Posterior cingulate gyrus (tissue), 11 donors: ENCODE results near the gene HELZ.
"Not testable (repeated sequence)": the region's sequence is repeated elsewhere in the genome, so short reads cannot be mapped to it uniquely, and the experiment has no call there.

Experiments used
- DNase-seq, 10 donors: peaks; one replicate each; pipeline versions ENCODE4 v3.0.0 to v3.0.0-alpha.2; 2020 to 2021; ENCODE audit warnings: mixed read lengths in 3 of 10
- intact Hi-C: fragments of 100-400 bp; cut with DNase I; formaldehyde crosslinking; loops from one replicate; pipeline ENCODE4 v1.15.1; 2023

The HELZ gene

DNA sequence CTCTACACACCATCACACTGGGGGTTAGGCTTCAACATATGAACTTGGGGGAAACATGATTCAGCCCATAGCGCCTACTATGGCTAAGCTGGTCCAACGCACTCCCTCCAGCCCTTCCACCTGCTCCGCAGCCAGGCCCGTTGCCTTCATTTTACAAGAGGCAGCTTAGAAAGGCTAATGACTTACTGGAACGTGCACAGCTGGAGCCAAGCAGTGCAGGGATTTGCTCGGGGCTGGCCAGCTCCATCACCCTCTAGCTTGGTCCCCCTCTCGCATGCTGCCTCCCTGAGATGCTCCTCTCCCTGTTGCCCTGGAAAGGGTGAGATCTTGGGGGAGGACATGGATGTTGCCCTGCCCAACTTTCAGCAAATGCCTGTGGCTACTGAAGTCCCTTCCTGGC lies 203.5 kb downstream of the HELZ start:
- intact Hi-C loops, result no loop called here
- DNase-seq, result peak in 2 of 10 donors; percentile 18 to 49

DNA sequence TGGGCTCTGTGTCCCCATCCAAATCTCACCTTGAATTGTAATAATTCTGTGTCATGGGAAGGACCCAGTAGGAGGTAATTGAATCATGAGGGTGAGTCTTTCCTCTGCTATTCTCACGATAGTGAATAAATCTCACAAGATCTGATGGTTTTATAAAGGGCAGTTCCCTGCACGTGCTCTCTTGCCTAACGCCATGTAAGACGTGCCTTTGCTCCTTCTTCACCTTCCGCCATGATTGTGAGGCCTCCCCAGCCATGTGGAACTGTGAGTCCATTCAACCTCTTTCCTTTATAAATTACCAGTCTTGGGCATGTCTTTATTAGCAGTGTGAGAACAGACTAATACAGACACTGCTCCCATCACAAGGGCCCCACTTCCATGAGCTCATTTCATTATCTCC lies 203.9 kb downstream of the HELZ start:
- DNase-seq, result peak in 1 of 10 donors; percentile 5
- intact Hi-C loops, result not testable (repeated sequence)

DNA sequence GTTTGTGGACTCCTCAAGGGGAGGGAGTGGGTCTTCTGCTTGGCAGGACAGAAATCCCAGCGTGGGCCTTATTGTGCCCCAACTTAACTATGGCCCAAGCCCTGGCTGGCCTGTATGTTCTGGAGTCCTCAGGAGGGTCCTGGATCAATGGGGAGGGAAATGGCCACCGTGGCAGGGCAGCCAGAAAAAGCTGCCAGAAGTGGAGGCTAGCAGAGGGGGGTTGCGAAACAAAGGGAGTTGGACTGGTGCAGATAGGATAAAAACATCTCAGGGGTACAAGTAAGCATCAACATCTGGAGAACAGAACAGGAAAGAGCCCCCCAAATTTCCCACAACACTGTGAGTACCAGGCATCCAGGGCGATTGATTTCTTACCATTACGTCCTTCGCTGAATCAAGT lies 204.3 kb downstream of the HELZ start:
- peak in 2 of 10 donors; percentile 8 to 20 for DNase-seq
- intact Hi-C loops, result no loop called here

DNA sequence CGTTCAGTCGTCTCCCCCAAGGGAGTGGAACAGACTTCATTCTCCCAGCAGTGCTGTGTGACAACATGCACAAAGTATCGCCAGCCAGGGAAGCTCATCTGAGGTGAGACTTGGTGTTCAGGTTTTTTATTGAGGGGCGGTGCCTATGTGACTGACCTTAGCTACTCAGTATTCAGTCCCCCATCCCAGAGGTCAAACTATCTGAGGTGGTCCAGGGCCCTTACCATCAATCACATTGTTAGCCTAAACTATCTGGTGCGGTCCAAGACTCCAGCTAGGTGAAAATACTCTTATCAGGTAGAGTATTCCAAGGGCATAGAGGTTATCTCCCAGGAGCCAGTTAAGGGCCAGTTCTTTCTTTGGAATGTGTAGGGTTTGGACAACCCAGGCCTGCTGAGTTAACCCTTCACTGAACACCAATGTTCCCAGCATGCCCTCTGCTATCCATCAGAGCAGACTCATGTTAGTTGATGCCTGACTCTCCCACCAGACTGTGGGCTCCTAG lies 206.1 kb downstream of the HELZ start:
- intact Hi-C loops, result no loop called here
- DNase-seq, result peak in 2 of 10 donors; percentile 7 to 15

DNA sequence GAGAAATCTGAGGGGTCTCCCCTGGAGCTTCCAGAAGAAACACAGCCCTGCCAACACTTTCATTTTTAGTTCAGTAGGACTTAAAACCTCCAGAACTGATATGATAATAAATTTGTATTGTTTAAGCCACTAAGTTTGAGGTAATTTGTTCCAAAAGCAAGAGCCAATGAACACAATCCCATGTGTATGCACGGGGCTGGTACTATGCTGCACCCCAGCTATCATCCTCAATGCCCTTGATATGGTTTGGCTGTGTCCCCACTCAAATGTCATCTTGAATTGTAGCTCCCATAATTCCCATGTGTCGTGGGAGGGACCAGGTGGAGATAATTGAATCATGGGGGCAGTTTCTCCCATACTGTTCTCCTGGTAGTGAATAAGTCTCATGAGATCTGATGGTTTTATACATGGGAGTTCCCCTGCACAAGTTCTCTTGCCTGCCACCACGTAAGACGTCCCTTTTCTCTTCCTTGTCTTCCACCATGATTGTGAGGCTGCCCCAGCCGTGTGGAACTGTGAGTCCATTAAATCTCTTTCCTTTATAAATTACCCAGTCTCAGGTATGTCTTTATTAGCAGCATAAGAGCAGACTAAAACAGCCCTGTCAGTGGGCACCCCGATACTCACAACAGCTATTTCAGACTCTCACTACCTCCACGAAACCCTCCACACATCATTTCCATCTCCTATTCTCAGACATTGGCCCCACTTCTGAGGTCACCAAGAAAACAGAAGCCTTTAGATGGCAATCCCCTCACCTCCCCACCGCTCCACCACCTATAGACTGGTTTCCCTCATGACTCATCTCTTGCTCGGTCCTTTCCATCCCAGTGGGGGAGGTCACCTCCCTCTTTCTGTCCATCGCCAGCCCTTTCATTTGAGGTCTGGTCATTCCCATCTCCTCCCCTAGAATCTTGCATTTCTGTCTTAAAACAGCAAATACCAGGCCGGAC lies 209.6 kb downstream of the HELZ start:
- intact Hi-C loops, result no loop called here
- DNase-seq, result peak in 1 of 10 donors; percentile 20

DNA sequence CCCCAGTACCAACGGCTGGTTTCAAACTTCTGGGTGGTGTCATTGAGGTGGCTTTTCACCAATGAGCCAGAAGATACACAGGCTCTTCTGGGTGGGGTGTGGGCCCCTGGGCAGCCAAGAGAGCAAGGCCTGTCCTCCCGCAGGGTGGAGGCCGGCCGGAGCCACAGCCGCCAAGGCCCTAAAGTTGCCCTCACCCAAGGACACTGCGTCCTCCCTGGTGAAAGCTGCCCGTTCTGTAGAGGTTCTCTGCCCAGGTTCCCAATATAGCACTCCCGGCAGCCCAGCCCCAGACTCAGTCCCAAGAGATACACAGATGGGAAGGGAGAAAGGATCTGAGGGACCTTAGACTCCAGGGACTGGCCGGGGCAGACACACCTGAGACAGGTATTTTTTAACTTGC lies 211.4 kb downstream of the HELZ start:
- DNase-seq, result peak in 1 of 10 donors; percentile 53
- intact Hi-C loops, result no loop called here

DNA sequence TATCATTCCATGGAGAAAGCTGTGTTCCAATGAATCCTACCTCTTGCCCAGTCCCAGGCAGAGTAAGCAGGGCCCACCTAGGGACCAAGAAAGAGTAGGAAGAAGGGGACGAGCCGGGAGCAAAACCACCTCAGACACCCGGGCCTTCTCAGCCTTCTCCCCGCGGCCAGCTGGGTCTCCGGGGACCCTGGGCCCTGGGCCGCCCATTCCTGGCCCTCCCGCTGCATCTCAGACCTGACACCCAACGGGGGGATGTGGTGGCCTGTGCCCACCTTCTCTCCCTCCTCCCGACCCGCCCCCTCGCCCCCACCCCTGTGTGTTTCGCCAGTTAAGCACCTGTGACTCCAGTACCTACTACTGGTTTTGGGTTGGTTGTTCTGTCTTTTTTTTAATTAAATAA lies 212.0 kb downstream of the HELZ start:
- DNase-seq, result peak in 1 of 10 donors; percentile 45
- intact Hi-C loops, result no loop called here

DNA sequence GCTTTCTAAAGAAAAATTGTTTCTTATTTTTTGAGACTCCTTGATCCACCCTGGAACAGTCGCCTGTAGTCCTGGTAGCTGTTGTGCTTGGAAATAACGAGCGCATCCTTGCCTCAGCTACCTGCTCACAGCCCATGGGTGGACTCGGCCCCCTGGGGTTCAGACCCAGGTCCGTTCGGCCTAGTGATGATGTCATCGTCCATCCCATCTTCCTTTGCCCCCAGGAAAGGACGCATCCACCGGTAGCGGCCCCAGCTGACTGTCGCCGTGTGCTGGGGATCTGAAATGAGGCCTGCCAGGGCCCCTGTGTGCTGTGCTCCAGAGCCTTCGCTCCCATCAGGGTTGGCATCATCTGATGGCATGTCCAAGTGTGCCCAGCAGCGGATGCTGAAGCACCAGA lies 212.6 kb downstream of the HELZ start:
- intact Hi-C loops, result no loop called here

DNA sequence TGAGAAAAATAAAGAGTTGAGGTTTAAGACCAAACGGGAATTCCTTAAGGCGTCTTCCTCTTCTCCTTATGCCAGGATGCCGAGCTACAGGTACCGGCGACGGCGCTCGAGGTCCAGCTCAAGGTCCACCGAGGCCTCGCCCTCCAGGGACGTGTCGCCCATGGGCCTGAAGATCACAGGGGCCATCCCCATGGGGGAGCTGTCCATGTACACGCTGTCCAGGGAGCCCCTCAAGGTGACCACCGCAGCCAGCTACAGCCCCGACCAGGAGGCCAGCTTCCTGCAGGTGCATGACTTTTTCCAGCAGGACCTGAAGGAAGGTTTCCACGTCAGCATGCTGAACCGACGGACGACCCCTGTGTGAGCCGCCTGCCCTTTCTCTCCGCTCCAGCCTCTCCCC lies 214.4 kb downstream of the HELZ start:
- peak in 1 of 10 donors; percentile 82 for DNase-seq
- intact Hi-C loops, result no loop called here

More for the DNA sequence above, 212.6 kb downstream of the HELZ start:
- peak in 1 of 10 donors; percentile 48 for DNase-seq

DNA sequence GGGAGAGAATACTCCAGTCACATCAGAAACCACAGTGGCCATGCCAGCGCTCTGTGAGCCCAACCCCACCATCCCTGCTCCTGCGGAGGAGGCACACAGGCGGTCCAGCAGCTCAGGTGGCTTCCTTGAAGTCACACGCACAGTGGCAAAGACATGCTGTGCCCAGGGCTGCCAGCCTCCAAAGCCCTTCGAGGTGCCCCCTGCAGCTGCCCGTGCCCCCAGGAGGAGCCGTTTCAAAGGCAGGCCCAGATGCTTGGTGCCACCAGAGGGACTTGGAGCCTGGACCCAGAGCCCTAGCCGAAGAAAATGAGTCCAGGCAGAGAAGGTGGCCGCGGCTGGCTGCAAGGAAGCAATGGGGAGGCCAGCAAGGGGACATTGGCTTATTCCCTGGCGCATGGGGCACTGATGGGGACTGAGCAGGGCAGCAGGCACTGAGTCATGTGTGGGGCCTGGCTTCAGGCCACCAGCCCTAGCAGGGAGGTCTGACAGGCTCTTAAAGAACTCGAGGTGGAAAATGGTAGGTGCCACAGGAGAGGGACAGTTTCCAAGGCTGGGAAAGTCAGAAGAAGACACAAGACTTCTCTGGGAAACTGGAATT lies 217.9 kb downstream of the HELZ start:
- peak in 2 of 10 donors; percentile 65 to 81 for DNase-seq

DNA sequence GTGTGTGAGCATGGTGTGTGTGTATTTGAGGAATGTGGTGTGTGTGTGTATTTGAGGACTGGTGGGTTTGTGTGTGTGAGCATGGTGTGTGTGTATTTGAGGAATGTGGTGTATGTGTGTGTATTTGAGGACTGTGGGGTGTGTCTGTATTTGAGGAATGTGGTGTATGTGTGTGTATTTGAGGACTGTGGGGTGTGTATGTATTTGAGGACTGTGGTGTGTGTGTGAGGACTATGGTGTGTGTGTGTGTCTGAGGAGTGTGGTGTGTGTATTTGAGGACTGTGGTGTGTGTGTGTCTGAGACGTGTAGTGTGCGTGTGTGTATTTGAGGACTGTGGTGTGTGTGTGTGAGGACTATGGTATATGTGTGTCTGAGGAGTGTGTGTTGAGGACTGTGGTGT lies 218.7 kb downstream of the HELZ start:
- intact Hi-C loops, result no loop called here
- DNase-seq, result peak in 1 of 10 donors; percentile 8

More for the DNA sequence above, 217.9 kb downstream of the HELZ start:
- intact Hi-C loops, result no loop called here

DNA sequence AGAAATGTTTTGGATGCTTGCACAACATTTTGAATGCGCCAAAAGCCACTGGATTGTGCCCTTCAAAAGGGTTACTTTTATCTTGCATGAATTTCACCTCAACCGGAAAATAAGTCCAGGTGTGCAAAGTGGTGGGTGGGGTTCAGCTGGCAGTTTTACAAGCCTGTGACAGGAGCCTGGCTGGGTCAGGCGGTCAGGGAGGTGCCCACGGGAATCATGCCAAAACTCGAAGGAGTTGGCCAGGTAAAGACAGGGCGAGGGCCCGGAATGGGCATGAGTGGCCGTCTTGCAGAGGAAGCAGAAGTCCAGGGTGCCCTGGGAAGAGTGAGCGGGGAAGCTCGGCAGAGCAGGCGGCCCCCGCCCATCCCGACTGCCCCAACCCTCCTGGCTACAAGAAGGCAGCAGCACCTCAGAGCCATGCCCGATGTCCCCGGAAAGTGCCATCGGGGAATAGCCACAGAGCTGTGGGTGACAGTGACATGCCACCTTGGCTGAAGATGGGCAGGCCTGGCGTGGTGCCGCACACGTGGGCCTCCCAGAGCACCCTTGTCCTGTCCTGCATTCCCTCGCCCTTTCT lies 219.7 kb downstream of the HELZ start:
- DNase-seq, result peak in 1 of 10 donors; percentile 82
- intact Hi-C loops, result no loop called here

DNA sequence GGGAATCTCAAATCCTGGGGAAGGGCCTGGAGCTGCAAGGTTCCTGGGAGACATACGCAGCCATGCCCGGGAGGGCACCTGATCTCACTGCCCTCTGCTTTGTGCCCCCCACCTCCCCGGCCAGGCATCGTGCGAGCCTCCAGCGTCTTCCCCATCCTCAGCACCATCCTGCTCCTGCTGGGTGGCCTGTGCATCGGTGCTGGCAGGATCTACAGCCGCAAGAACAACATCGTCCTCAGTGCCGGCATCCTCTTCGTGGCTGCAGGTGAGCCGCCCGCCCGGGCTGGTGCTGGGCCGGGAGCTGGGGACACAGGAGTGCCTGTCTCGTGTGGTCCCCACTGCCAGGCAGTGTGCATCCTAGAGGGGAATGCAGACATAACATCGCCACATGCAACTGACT lies 220.3 kb downstream of the HELZ start:
- intact Hi-C loops, result no loop called here
- peak in 1 of 10 donors; percentile 75 for DNase-seq

DNA sequence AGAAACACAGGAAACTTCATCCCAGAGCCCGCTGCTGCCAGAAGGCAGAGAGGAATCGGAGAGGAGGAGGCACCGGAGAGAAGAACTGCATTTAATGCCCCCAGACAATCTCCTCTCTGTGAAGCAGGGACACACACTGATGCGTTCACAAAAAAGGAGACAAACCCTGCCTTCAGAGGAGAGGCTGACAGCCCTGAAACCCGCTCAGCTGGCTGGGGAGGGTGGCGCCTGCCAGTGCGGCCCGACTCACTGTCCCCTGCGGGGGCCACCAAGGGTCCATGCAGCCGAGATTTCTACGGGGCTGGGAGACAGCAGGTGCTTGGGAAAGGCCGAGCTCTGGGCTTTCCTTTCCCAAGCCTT lies 222.6 kb downstream of the HELZ start:
- intact Hi-C loops, result no loop called here
- peak in 1 of 10 donors; percentile 75 for DNase-seq

DNA sequence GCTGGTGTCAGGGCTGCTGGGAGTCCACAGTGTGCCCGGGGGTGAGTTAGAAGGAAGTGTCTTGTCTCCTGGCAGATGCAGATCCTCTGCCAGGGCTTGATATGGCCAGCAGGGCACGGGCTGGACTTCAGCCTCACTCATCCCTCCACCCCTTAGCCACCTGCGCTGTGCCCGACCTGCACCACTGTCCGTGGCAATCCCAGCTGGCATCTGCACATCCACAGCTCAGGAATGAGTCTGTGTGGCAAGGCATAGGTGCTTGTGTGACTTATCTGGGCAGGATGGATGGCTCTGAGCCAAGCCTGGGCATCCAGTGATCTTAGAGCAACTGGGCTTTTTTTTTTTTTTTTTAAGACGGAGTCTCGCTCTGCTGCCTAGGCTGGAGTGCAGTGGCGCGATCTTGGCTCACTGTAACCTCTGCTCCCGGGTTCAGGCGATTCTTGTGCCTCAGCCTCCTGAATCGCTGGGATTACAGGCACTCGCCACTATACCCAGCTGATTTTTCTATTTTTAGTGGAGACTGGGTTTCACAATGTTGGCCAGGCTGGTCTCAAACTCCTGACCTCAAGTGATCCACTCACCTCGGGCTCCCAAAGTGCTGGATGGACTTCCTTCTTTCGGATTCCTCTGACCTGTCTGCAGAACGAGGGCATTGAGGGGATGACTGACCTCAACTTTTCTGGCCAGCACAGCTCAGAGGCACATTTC lies 223.1 kb downstream of the HELZ start:
- intact Hi-C loops, result no loop called here
- peak in 1 of 10 donors; percentile 55 for DNase-seq

DNA sequence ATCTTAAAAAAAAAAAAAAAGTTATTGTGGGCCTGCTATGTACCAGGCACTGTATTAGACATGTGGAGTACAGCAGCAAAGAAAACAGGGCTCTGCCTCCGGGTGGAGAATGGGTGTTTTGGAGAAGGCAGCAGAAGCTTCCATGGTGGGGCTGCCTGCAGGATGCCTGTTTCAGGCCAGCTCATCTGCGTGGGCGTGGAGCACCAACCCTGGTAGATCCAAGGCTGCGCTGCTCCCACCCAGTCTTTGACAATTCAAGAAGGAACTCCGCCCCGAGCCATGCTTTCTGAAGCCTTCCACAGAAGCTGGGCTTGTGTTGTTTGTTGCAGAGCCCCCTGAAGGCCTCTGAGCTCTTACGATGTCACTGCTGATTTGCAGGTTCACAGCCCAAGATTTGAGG lies 223.8 kb downstream of the HELZ start:
- DNase-seq, result no peak
- intact Hi-C loops, result no loop called here
